ENCODE measurements around the gene CACNA1B. TPM values are rescaled to one million over a fixed set of nuclear protein-coding genes. Genes with fewer than 3 reads are reported as not detected.
A peak's percentile ranks its signal among the peaks of the same experiment; 100 is the strongest.

The CACNA1B gene
- total RNA-seq, 1 experiment from 2014 or later: 7.8 TPM

- H3K27ac Mint-ChIP-seq: no peak overlapping the region
- WGBS (ENCODE audit: extremely low coverage, insufficient read length, low lambda C conversion rate): no CpG with 5 or more reads among the region's 21 CpGs
Measured at GRCh38 chr9:137828527-137829259, 48.9 kb upstream of the CACNA1B start.

More at GRCh38 chr9:137828527-137829259, 48.9 kb upstream of the CACNA1B start:
- Histone ChIP-seq H3K4me2 (ENCODE audit: insufficient read depth, insufficient read length, low read length) (no peak overlapping the region), H3K9ac (ENCODE audit: extremely low read depth, insufficient read length, low read length) (no peak overlapping the region), H2BK5ac (ENCODE audit: insufficient read length, low read length) (no peak overlapping the region), H2BK12ac (ENCODE audit: insufficient read length, low read depth, low read length) (no peak overlapping the region), H2BK15ac (ENCODE audit: low read depth, low read length) (no peak overlapping the region), H4K20me1 (ENCODE audit: control insufficient read depth, insufficient read depth, insufficient read length) (no peaks in the 10 kb centered on the region), H3K23ac (ENCODE audit: insufficient read length, low read depth, low read length) (no peak overlapping the region), H2BK120ac (ENCODE audit: low read depth, low read length, poor library complexity, severe bottlenecking) (no peak overlapping the region), H4K8ac (replicated peaks; ENCODE audit: insufficient read length, low read depth, low read length) (no peak overlapping the region), H3K14ac (ENCODE audit: insufficient read depth, low read length) (no peak overlapping the region), H4K91ac (ENCODE audit: insufficient read length, low read depth, low read length) (no peak overlapping the region), H3K4ac (ENCODE audit: low read depth, low read length) (no peak overlapping the region), H3K4me1 (ENCODE audit: insufficient read depth, low read length) (no peaks in the 10 kb centered on the region), H2AK5ac (ENCODE audit: insufficient read length, low read length) (no peak overlapping the region), H3T11ph (ENCODE audit: low read length) (no peak overlapping the region), H3K79me1 (ENCODE audit: insufficient read depth, low read depth, low read length, poor library complexity, severe bottlenecking) (no peaks in the 10 kb centered on the region), H3K23me2 (ENCODE audit: insufficient read length, low read depth, low read length, poor library complexity, severe bottlenecking) (peaks cover 3% of the 10 kb centered on the region), H2BK20ac (ENCODE audit: low read depth, low read length, poor library complexity, severe bottlenecking) (no peak overlapping the region), H3K27me3 (ENCODE audit: insufficient read depth, low read length) (no peaks in the 10 kb centered on the region), H3K79me2 (ENCODE audit: insufficient read depth, low read length) (no peaks in the 10 kb centered on the region), H3K18ac (ENCODE audit: insufficient read length, low read depth, low read length) (no peak overlapping the region), H2AFZ (ENCODE audit: low read length) (no peak overlapping the region), H3K9me3 (ENCODE audit: control insufficient read depth, low read depth, low read length) (no peaks in the 10 kb centered on the region), H4K5ac (ENCODE audit: insufficient read length, low read depth, low read length) (no peak overlapping the region), H3K27ac (ENCODE audit: insufficient read length, low read depth, low read length) (no peak overlapping the region), H3K56ac (ENCODE audit: insufficient read length, low read depth, low read length) (no peak overlapping the region)
- DNase-seq: peak; percentile 77
- peaks cover 53 to 76% (median 70%) of the 10 kb centered on the region in 3 experiments for H3K36me3 Mint-ChIP-seq (ENCODE audit: insufficient read depth in 1 of 3, low read depth in 3 of 3)
- no peak for TF ChIP-seq CTCF (conservative IDR thresholded peaks at IDR 0.05)
- no peaks in the 10 kb centered on the region for H3K27me3 Mint-ChIP-seq (ENCODE audit: low read depth)
- no peak overlapping the region for H3K4me3 Mint-ChIP-seq
- H3K9me3 Mint-ChIP-seq: peaks cover 0 to 7% of the 10 kb centered on the region in 2 experiments; a peak in 2 of 5 replicates
- no peaks in the 10 kb centered on the region for H3K4me1 Mint-ChIP-seq
